GM23248 (cell line): ENCODE measurements around the gene ADGRA3. TPM values are rescaled to one million over a fixed set of nuclear protein-coding genes. Genes with fewer than 3 reads are reported as not detected.

Experiments
- DNase-seq: peaks from one replicate; pipeline ENCODE4 v3.0.0-alpha.2; 2015
- H2AFZ ChIP-seq: fragments of 200-600 bp; sonication (generic); 2 replicates; pipeline ENCODE4 v1.6.1; 2016; ENCODE audit warnings: antibody characterized with exemption
- H3F3A ChIP-seq: fragments of 200-600 bp; sonication (generic); 2 replicates; pipeline ENCODE4 v1.6.1; 2016; ENCODE audit warnings: mild to moderate bottlenecking, antibody characterized with exemption, mixed run types; ENCODE audit not compliant: insufficient read depth
- H3K27ac ChIP-seq: fragments of 200-600 bp; sonication (generic); 2 replicates; pipeline ENCODE4 v1.5.1; 2016; ENCODE audit warnings: mild to moderate bottlenecking
- H3K27me3 ChIP-seq: fragments of 200-600 bp; sonication (generic); replicated peaks from 2 replicates; pipeline ENCODE4 v1.6.1; 2016; ENCODE audit warnings: mild to moderate bottlenecking; ENCODE audit not compliant: insufficient read depth
- H3K36me3 ChIP-seq: fragments of 200-600 bp; sonication (generic); 2 replicates; pipeline ENCODE4 v1.6.1; 2016; ENCODE audit warnings: low read depth, mild to moderate bottlenecking
- H3K4me1 ChIP-seq: fragments of 200-600 bp; sonication (generic); 2 replicates; pipeline ENCODE4 v1.6.1; 2016; ENCODE audit warnings: mild to moderate bottlenecking; ENCODE audit not compliant: insufficient read depth
- H3K4me2 ChIP-seq: fragments of 200-600 bp; sonication (generic); one replicate; pipeline ENCODE4 v1.6.1; 2016; ENCODE audit warnings: mild to moderate bottlenecking; ENCODE audit not compliant: unreplicated experiment
- H3K4me3 ChIP-seq: fragments of 200-600 bp; sonication (generic); 2 replicates; pipeline ENCODE4 v1.5.1; 2016; ENCODE audit warnings: mild to moderate bottlenecking
- H3K79me2 ChIP-seq: fragments of 200-600 bp; sonication (generic); 2 replicates; pipeline ENCODE4 v1.6.1; 2016; ENCODE audit warnings: mild to moderate bottlenecking; ENCODE audit not compliant: insufficient read depth
- H3K9ac ChIP-seq: fragments of 200-600 bp; sonication (generic); 2 replicates; pipeline ENCODE4 v1.6.1; 2016; ENCODE audit warnings: mild to moderate bottlenecking
- H3K9me2 ChIP-seq: fragments of 200-600 bp; sonication (generic); 2 replicates; pipeline ENCODE4 v1.6.1; 2016; ENCODE audit warnings: mixed run types, mild to moderate bottlenecking, moderate library complexity; ENCODE audit not compliant: insufficient read depth
- H3K9me3 ChIP-seq: fragments of 200-600 bp; sonication (generic); one replicate; pipeline ENCODE4 v1.6.1; 2017; ENCODE audit warnings: low read depth
- H4K20me1 ChIP-seq: fragments of 200-600 bp; sonication (generic); 2 replicates; pipeline ENCODE4 v1.6.0; 2016; ENCODE audit not compliant: insufficient read depth
- EZH2 ChIP-seq: fragments of 200-600 bp; sonication (generic); IDR thresholded peaks from 2 replicates; pipeline ENCODE4 v1.6.1; 2018; ENCODE audit warnings: antibody characterized with exemption, mild to moderate bottlenecking; ENCODE audit not compliant: insufficient read depth, poor library complexity, severe bottlenecking
- EZH2phosphoT487 ChIP-seq: fragments of 200-600 bp; sonication (generic); IDR thresholded peaks from 2 replicates; pipeline ENCODE4 v1.6.1; 2018; ENCODE audit warnings: antibody characterized with exemption, moderate library complexity, mild to moderate bottlenecking, low read depth; ENCODE audit not compliant: insufficient read depth
- WGBS, 2 experiments: methylation state at CpG; one replicate each; pipeline ENCODE4 v1.1.6; 2015 to 2017; ENCODE audit warnings: low lambda C conversion rate in 2 of 2, low coverage in 1 of 2; ENCODE audit errors: missing lambda C conversion rate in 2 of 2; 5-methylcytosine and 5-hydroxymethylcytosine counted together
- in situ Hi-C: fragments of 300-500 bp; cut with MboI; formaldehyde crosslinking; loops from 2 replicates; pipeline ENCODE4 v1.15.0; 2020
- polyA plus RNA-seq: library from polyadenylated mRNA; unstranded; fragments of >200 nt; fragmentation: Nextera tagmentation; extraction: Ambion mirVana; gene quantifications from 2 replicates; pipeline ENCODE4 v1.2.1, GENCODE V29; 2016
- total RNA-seq: library from RNA; depleted of rRNA; stranded (reverse); fragments of >200 nt; shearing (Covaris generic); gene quantifications from 2 replicates; pipeline ENCODE4 v1.2.3, GENCODE V29; 2014

The ADGRA3 gene
- total and polyA plus RNA-seq, 2 experiments from 2014 or later, result 1.1 to 7.8 TPM

DNA sequence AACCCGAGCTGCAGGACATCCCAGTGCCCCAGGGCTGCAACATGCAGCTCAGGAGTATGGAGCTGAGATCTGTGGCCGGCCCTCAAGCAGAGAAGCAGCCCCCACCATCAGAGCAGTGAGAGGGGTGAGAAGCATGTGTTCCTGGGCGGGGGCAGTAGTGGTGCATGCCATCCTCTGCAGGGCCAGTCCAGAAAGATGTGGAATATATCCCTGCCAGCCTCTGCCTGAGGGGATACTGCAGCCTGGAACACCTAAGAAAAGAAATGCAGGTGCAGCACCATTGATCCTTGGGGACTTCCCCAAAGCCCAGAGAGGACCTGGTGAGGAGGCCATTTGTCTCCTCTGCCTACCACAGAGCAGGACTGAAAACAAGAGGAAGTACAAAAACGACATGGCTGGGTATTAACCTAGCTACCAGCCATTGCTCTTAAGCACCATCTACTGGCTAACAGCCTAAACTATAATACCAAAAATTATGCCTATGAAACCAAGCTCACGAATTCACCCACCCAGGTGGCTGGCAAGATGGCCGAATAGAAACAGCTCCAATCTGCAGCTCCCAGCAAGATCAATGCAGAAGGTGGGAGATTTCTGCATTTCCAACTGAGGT, 158.8 kb downstream of the ADGRA3 start:
- DNase-seq, result peak; percentile 63
- Histone ChIP-seq H3K9ac (no peak overlapping the region), H3K27me3 (no peaks in the 10 kb centered on the region), H3K4me1 (no peaks in the 10 kb centered on the region), H3F3A (no peaks in the 10 kb centered on the region), H3K27ac (no peak overlapping the region), H3K79me2 (no peaks in the 10 kb centered on the region), H3K9me3 (peaks cover 4% of the 10 kb centered on the region), H3K4me2 (no peak overlapping the region), H3K4me3 (no peak overlapping the region), H2AFZ (no peak overlapping the region), H3K9me2 (no peaks in the 10 kb centered on the region), H4K20me1 (no peaks in the 10 kb centered on the region), H3K36me3 (no peaks in the 10 kb centered on the region)
- WGBS, 2 experiments, result 64 to 74% methylated on average over 6 of the region's 6 CpGs
- TF ChIP-seq EZH2 (no peak), EZH2phosphoT487 (no peak)
- in situ Hi-C loops, result no loop called here

GRCh38 chr4:22348410-22348809, 167.5 kb downstream of the ADGRA3 start:
- Histone ChIP-seq H3K9me2 (no peaks in the 10 kb centered on the region), H3K9ac (no peak overlapping the region), H3K4me1 (peaks cover 9% of the 10 kb centered on the region), H3K4me3 (no peak overlapping the region), H3K36me3 (no peaks in the 10 kb centered on the region), H4K20me1 (no peaks in the 10 kb centered on the region), H3K4me2 (peak overlapping the region; percentile 23), H3K27me3 (no peaks in the 10 kb centered on the region), H3K9me3 (no peaks in the 10 kb centered on the region), H3K27ac (no peak overlapping the region), H2AFZ (0 out of 2 replicates have a peak overlapping the region, but pooled peaks have one; percentile 14), H3K79me2 (no peaks in the 10 kb centered on the region), H3F3A (peaks cover 8% of the 10 kb centered on the region; the same call in 1 of the 2 replicates)
- DNase-seq, result peak; percentile 31
- in situ Hi-C loops, result no loop called here
- TF ChIP-seq EZH2, result no peak
- no peak for TF ChIP-seq EZH2phosphoT487
- whole genome bisulfite sequencing, 2 experiments, result 33 to 35% methylated on average over 3 of the region's 3 CpGs

DNA sequence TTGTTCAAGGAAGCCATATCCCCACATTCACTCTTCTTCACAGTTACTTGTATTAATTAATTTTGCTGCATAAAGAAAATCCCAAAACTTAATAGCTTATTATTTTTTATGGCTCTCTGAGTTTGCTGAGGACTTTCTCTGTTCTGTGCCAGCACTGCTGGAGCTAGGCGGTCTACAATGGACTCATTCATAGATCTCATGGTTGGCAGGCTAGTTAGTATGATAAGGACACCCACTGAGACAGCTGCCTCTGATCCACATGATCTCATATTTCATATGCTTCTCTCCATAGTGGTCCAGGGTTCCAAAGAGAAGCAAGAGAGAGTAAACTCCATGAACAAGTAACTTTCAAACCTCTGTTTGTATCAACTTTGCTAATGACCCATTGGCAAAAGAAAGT, 170.2 kb downstream of the ADGRA3 start:
- Histone ChIP-seq H3K4me3 (no peak overlapping the region), H2AFZ (no peak overlapping the region), H3K4me1 (peaks cover 9% of the 10 kb centered on the region), H3F3A (peaks cover 8% of the 10 kb centered on the region; the same call in 1 of the 2 replicates), H4K20me1 (no peaks in the 10 kb centered on the region), H3K9me3 (no peaks in the 10 kb centered on the region), H3K9me2 (no peaks in the 10 kb centered on the region), H3K36me3 (no peaks in the 10 kb centered on the region), H3K4me2 (no peak overlapping the region), H3K79me2 (no peaks in the 10 kb centered on the region), H3K9ac (no peak overlapping the region), H3K27me3 (no peaks in the 10 kb centered on the region), H3K27ac (no peak overlapping the region)
- in situ Hi-C loops, result no loop called here
- no peak for DNase-seq
- TF ChIP-seq EZH2 (no peak), EZH2phosphoT487 (no peak)
- WGBS, 2 experiments, result 93 to 97% methylated on average over 1 of the region's 1 CpG

GRCh38 chr4:22345055-22345454, 170.8 kb downstream of the ADGRA3 start:
- WGBS, 2 experiments, result 0% methylated on average over 1 of the region's 1 CpG
- in situ Hi-C loops, result no loop called here
- H3K4me2 ChIP-seq, result no peak overlapping the region
- H4K20me1 ChIP-seq, result no peaks in the 10 kb centered on the region
- no peaks in the 10 kb centered on the region for H3K9me3 ChIP-seq
- no peak overlapping the region for H3K9ac ChIP-seq
- peaks cover 8% of the 10 kb centered on the region; the same call in 1 of the 2 replicates for H3F3A ChIP-seq
- peaks cover 9% of the 10 kb centered on the region for H3K4me1 ChIP-seq
- no peaks in the 10 kb centered on the region for H3K27me3 ChIP-seq
- no peak overlapping the region for H3K27ac ChIP-seq
- TF ChIP-seq EZH2 (no peak), EZH2phosphoT487 (no peak)
- no peaks in the 10 kb centered on the region for H3K36me3 ChIP-seq
- no peak overlapping the region for H3K4me3 ChIP-seq
- H3K79me2 ChIP-seq, result no peaks in the 10 kb centered on the region
- no peaks in the 10 kb centered on the region for H3K9me2 ChIP-seq
- no peak overlapping the region for H2AFZ ChIP-seq
- no peak for DNase-seq
